Parathyroid adenoma (tissue), 2 donors: ENCODE data around the gene RBM19.

Experiments used
- H2AFZ ChIP-seq: fragments of 300-600 bp; sonication (generic); one replicate; pipeline ENCODE4 v1.7.0; 2017; ENCODE audit warnings: antibody characterized with exemption, mild to moderate bottlenecking
- H3K27ac ChIP-seq: fragments of 300-600 bp; sonication (generic); one replicate; pipeline ENCODE4 v1.7.0; 2017
- H3K27me3 ChIP-seq: fragments of 300-600 bp; sonication (generic); one replicate; pipeline ENCODE4 v1.7.0; 2017; ENCODE audit warnings: low read length; ENCODE audit not compliant: control insufficient read depth, insufficient read depth
- H3K36me3 ChIP-seq: fragments of 300-600 bp; sonication (generic); one replicate; pipeline ENCODE4 v1.7.0; 2017; ENCODE audit warnings: low read length; ENCODE audit not compliant: control insufficient read depth, insufficient read depth
- H3K4me1 ChIP-seq: fragments of 300-600 bp; sonication (generic); one replicate; pipeline ENCODE4 v1.7.0; 2017; ENCODE audit warnings: control low read depth
- H3K4me2 ChIP-seq: fragments of 300-600 bp; sonication (generic); one replicate; pipeline ENCODE4 v1.7.0; 2017; ENCODE audit warnings: low read length
- H3K4me3 ChIP-seq: fragments of 300-600 bp; sonication (generic); one replicate; pipeline ENCODE4 v1.7.0; 2017; ENCODE audit warnings: low read depth, low read length
- H3K79me2 ChIP-seq: fragments of 300-600 bp; sonication (generic); one replicate; pipeline ENCODE4 v1.7.0; 2017; ENCODE audit warnings: control low read depth
- H3K9ac ChIP-seq: fragments of 300-600 bp; sonication (generic); one replicate; pipeline ENCODE4 v1.7.0; 2017; ENCODE audit warnings: mild to moderate bottlenecking
- H3K9me3 ChIP-seq: fragments of 300-600 bp; sonication (generic); one replicate; pipeline ENCODE4 v1.7.0; 2017; ENCODE audit warnings: low read length; ENCODE audit not compliant: control insufficient read depth
- TF ChIP-seq, protein P1 (sequence below): fragments of 300-600 bp; sonication (generic); IDR thresholded peaks from one replicate; pipeline ENCODE4 v1.7.0; 2017; ENCODE audit warnings: antibody characterized with exemption, mild to moderate bottlenecking
- donor health status: primary hyperparathyroidism.

Gene RBM19

DNA sequence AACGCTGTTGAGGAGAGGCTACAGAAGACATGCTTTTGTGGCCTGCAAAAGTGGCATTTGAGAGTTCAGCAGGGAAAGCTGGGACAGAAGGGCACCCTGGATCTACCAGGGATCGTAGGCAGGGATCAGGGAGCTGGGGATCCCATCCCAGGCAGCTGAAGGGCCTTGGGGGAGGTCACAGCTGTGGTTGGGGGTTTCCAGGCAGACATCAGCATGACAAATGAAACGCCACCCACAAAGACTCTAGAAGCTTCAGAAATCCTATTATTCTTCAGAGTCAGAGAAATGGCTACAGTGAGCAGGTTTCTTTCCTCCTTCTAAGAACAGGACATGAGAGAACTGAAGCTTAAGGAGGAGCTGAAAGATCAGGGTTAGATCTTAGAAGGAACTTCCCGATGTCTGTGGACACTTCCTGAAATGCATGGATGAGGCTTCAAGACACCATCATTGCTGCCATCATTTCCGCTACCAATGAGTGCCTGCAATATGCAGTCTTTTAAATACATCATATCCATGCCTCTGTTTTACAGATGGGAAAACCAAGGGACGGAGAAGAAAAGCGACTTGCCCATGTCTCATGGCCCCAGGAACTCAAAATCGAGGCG, 104.3 kb downstream of the RBM19 start:
- Histone ChIP-seq H3K79me2 (no peaks in the 10 kb centered on the region), H3K36me3 (no peaks in the 10 kb centered on the region)

DNA sequence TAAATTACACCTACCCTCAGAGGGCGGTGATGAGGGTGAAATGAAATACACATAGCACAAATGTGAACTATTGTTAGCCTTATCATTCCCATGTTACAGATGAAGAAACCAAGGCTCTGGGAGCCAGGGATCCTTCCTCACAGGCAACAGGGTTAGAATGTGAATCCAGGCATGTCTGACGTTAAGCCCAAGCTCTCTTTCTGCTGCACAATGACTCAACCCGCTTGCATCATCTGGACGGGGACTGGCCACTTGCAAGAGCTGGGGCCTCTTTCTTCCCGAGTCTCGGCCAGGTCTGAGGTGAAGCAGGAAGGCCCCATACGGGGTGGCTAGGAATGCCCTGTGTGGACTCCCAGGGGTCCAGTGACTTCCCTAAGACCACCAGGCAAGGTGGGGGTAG, 105.2 kb downstream of the RBM19 start:
- no peaks in the 10 kb centered on the region for H3K36me3 ChIP-seq
- no peak overlapping the region for H3K4me2 ChIP-seq
- TF ChIP-seq, protein P1, sequence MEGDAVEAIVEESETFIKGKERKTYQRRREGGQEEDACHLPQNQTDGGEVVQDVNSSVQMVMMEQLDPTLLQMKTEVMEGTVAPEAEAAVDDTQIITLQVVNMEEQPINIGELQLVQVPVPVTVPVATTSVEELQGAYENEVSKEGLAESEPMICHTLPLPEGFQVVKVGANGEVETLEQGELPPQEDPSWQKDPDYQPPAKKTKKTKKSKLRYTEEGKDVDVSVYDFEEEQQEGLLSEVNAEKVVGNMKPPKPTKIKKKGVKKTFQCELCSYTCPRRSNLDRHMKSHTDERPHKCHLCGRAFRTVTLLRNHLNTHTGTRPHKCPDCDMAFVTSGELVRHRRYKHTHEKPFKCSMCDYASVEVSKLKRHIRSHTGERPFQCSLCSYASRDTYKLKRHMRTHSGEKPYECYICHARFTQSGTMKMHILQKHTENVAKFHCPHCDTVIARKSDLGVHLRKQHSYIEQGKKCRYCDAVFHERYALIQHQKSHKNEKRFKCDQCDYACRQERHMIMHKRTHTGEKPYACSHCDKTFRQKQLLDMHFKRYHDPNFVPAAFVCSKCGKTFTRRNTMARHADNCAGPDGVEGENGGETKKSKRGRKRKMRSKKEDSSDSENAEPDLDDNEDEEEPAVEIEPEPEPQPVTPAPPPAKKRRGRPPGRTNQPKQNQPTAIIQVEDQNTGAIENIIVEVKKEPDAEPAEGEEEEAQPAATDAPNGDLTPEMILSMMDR = no peak
- H3K27me3 ChIP-seq = no peaks in the 10 kb centered on the region
- H3K79me2 ChIP-seq = no peaks in the 10 kb centered on the region
- H3K9me3 ChIP-seq = no peaks in the 10 kb centered on the region
- no peak overlapping the region for H3K9ac ChIP-seq
- H3K27ac ChIP-seq = no peak overlapping the region
- H3K4me3 ChIP-seq = no peak overlapping the region
- H3K4me1 ChIP-seq = no peaks in the 10 kb centered on the region
- no peak overlapping the region for H2AFZ ChIP-seq

More for the DNA sequence above, 104.3 kb downstream of the RBM19 start:
- H3K27ac ChIP-seq = no peak overlapping the region
- H2AFZ ChIP-seq = no peak overlapping the region
- no peaks in the 10 kb centered on the region for H3K4me1 ChIP-seq
- no peak overlapping the region for H3K4me2 ChIP-seq
- H3K9ac ChIP-seq = no peak overlapping the region
- no peaks in the 10 kb centered on the region for H3K9me3 ChIP-seq
- H3K27me3 ChIP-seq = no peaks in the 10 kb centered on the region
- H3K4me3 ChIP-seq = no peak overlapping the region
- TF ChIP-seq, protein P1 = no peak

DNA sequence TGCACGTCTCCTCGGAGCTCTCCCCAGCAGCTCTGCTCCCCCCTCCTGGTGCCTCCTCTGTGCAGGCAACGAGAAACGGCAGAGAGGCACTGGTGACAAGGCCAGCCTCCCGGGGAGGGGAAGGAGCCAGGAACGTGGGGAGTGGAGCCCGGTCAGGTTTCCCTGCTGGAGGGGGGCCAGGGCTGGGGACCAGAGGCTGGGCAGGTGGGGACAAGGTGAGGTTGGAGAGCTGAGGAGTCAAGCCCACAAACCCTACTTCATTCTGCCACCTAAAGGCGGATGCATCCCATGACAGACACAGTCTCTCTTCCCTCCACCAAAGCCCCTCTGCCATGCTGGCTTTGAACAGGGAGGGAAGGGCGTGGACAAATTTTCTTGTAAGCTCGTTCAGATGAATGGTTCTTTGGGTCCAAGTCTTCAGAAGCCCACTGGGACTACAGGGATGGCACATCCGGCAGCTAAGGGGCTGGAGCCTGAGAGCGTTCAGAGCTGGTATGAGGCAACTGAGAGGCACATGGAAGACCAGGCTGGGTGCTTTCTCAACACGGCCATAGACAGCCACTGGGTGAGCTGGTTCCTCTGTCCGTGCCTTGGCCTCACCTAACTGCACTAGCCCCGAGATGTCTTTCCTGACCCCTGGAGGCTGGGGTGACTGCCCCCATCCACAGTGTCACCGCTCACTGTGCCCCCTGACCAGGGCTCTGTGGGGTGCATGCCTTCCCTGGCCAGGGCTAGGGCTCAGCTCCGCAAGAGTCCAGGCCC, 105.9 kb downstream of the RBM19 start:
- H3K36me3 ChIP-seq = no peaks in the 10 kb centered on the region
- H2AFZ ChIP-seq = no peak overlapping the region
- H3K27ac ChIP-seq = no peak overlapping the region
- no peaks in the 10 kb centered on the region for H3K79me2 ChIP-seq
- TF ChIP-seq, protein P1 = no peak
- H3K4me1 ChIP-seq = no peaks in the 10 kb centered on the region
- H3K9me3 ChIP-seq = no peaks in the 10 kb centered on the region
- no peak overlapping the region for H3K4me2 ChIP-seq
- H3K9ac ChIP-seq = no peak overlapping the region
- no peak overlapping the region for H3K4me3 ChIP-seq
- no peaks in the 10 kb centered on the region for H3K27me3 ChIP-seq

DNA sequence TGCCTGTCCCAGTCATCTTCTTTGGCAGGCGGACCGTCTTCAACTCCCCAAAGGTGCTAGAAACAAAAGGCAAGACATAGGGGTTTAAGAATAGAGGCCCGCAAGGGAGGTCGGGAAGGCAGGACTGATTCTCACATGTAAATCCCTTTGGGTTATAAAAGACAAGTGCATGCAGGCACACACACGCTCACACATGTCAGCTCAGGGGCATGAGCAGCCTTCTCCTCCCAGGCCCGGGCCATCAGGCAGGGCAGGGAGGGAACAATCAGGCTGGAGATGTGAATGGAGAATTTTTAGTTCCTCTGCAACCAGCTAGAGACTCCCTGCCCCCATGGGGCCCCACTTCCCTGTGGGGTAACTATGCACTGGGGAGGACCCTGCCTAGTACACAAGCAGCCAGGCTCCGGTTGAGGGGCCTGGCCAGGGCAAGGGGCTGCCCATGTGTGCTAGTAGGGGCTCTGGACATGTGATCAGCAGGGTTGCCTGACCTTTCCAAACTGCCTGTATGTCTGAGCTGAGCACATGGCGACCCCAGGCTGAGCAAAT, 107.2 kb downstream of the RBM19 start:
- no peaks in the 10 kb centered on the region for H3K27me3 ChIP-seq
- H3K36me3 ChIP-seq = no peaks in the 10 kb centered on the region
- no peaks in the 10 kb centered on the region for H3K79me2 ChIP-seq
- TF ChIP-seq, protein P1 = no peak
- no peaks in the 10 kb centered on the region for H3K4me1 ChIP-seq
- H2AFZ ChIP-seq = no peak overlapping the region
- no peak overlapping the region for H3K9ac ChIP-seq
- H3K9me3 ChIP-seq = no peaks in the 10 kb centered on the region
- no peak overlapping the region for H3K27ac ChIP-seq
- H3K4me3 ChIP-seq = no peak overlapping the region
- H3K4me2 ChIP-seq = no peak overlapping the region
